ENCODE measurements around the gene RASGEF1C.

Gene RASGEF1C

GRCh38 chr5:180078348-180078747 lies 130.7 kb downstream of the RASGEF1C start:
- TF ChIP-seq FOXP2 (optimal IDR thresholded peaks at IDR 0.05; ENCODE audit: borderline replicate concordance, extremely low read depth, extremely low read length, insufficient read depth) (no peak), SIN3A (IDR thresholded peaks at IDR 0.05; ENCODE audit: borderline replicate concordance, insufficient read depth, low read length) (no peak), POLR2AphosphoS5 (IDR thresholded peaks at IDR 0.05; ENCODE audit: low read depth, low read length) (no peak), TAF1 (IDR thresholded peaks at IDR 0.05; ENCODE audit: borderline replicate concordance, insufficient read depth, low read length) (no peak)
- TF ChIP-seq, protein P1, sequence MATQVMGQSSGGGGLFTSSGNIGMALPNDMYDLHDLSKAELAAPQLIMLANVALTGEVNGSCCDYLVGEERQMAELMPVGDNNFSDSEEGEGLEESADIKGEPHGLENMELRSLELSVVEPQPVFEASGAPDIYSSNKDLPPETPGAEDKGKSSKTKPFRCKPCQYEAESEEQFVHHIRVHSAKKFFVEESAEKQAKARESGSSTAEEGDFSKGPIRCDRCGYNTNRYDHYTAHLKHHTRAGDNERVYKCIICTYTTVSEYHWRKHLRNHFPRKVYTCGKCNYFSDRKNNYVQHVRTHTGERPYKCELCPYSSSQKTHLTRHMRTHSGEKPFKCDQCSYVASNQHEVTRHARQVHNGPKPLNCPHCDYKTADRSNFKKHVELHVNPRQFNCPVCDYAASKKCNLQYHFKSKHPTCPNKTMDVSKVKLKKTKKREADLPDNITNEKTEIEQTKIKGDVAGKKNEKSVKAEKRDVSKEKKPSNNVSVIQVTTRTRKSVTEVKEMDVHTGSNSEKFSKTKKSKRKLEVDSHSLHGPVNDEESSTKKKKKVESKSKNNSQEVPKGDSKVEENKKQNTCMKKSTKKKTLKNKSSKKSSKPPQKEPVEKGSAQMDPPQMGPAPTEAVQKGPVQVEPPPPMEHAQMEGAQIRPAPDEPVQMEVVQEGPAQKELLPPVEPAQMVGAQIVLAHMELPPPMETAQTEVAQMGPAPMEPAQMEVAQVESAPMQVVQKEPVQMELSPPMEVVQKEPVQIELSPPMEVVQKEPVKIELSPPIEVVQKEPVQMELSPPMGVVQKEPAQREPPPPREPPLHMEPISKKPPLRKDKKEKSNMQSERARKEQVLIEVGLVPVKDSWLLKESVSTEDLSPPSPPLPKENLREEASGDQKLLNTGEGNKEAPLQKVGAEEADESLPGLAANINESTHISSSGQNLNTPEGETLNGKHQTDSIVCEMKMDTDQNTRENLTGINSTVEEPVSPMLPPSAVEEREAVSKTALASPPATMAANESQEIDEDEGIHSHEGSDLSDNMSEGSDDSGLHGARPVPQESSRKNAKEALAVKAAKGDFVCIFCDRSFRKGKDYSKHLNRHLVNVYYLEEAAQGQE (IDR thresholded peaks at IDR 0.05; ENCODE audit: insufficient read depth in 1 of 2, low read depth in 2 of 2, low read length in 2 of 2): no peak

DNA sequence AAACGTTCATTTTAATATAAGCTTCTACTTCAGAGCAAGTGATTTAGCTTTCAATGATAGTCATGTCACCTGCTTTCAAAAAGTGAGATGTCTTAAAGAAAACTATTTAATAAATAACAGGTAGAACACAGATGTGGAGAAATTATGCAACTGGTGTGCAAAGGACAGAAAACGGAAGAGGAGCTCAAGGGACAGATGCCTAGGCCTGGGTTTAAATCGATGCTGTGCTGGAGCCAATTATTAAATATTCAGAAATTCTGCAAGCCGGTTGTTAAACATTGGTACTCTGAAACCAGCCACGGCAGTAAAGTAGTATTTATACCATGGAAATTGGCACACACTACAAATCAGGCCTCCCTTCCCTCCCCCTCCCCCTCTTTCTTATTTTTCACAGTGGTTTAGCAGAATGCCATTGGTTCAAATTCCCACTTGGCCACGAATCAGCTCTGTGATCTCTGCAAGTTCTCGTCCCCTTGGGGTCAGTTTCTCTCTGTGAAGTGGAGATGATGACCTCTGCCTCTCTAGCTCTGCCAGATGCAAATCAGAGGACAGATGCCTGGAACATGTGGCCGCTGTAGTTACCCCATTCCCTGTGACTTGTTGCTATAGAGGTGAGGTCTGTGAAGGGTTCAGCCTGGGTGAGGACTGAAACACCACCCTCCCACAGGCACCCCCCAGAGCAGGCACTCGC lies 131.3 kb downstream of the RASGEF1C start:
- TF ChIP-seq SIN3A (IDR thresholded peaks at IDR 0.05; ENCODE audit: borderline replicate concordance, insufficient read depth, low read length): no peak
- no peak for TF ChIP-seq TAF1 (IDR thresholded peaks at IDR 0.05; ENCODE audit: borderline replicate concordance, insufficient read depth, low read length)
- TF ChIP-seq, protein P1 (IDR thresholded peaks at IDR 0.05; ENCODE audit: insufficient read depth in 1 of 2, low read depth in 2 of 2, low read length in 2 of 2): no peak
- TF ChIP-seq POLR2AphosphoS5 (IDR thresholded peaks at IDR 0.05; ENCODE audit: low read depth, low read length): no peak
- TF ChIP-seq FOXP2 (optimal IDR thresholded peaks at IDR 0.05; ENCODE audit: borderline replicate concordance, extremely low read depth, extremely low read length, insufficient read depth): no peak

DNA sequence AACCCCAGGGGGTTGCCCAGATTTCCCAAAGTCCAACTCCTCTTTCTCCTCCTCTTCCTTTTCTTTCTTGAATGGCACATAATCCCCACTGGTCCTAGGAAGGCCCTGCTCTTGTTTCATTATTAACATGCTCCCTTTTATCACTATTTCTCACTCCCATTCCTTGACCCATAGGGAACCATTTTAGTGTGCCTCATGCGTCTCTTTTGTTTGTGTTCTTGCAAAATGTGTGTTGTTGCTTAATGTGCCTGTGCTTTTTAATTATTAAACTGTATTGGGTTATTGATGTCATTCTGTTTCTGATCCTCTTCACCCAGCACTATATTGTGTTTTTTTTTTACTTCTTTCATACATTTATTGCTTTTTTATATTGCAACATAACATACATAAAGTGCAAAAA lies 133.3 kb downstream of the RASGEF1C start:
- TF ChIP-seq TAF1 (IDR thresholded peaks at IDR 0.05; ENCODE audit: borderline replicate concordance, insufficient read depth, low read length) (no peak), POLR2AphosphoS5 (IDR thresholded peaks at IDR 0.05; ENCODE audit: low read depth, low read length) (no peak), FOXP2 (optimal IDR thresholded peaks at IDR 0.05; ENCODE audit: borderline replicate concordance, extremely low read depth, extremely low read length, insufficient read depth) (no peak), SIN3A (IDR thresholded peaks at IDR 0.05; ENCODE audit: borderline replicate concordance, insufficient read depth, low read length) (no peak)
- TF ChIP-seq, protein P1 (IDR thresholded peaks at IDR 0.05; ENCODE audit: insufficient read depth in 1 of 2, low read depth in 2 of 2, low read length in 2 of 2): no peak

GRCh38 chr5:180074462-180074861 lies 134.5 kb downstream of the RASGEF1C start:
- TF ChIP-seq POLR2AphosphoS5 (IDR thresholded peaks at IDR 0.05; ENCODE audit: low read depth, low read length): no peak
- TF ChIP-seq, protein P1 (IDR thresholded peaks at IDR 0.05; ENCODE audit: insufficient read depth in 1 of 2, low read depth in 2 of 2, low read length in 2 of 2): no peak
- no peak for TF ChIP-seq TAF1 (IDR thresholded peaks at IDR 0.05; ENCODE audit: borderline replicate concordance, insufficient read depth, low read length)
- no peak for TF ChIP-seq SIN3A (IDR thresholded peaks at IDR 0.05; ENCODE audit: borderline replicate concordance, insufficient read depth, low read length)
- no peak for TF ChIP-seq FOXP2 (optimal IDR thresholded peaks at IDR 0.05; ENCODE audit: borderline replicate concordance, extremely low read depth, extremely low read length, insufficient read depth)

All from PFSK-1 (cell line).